Measurements from ENCODE around the gene IFNAR1.
"Not testable (repeated sequence)": the region's sequence is repeated elsewhere in the genome, so short reads cannot be mapped to it uniquely, and the experiment has no call there.

The IFNAR1 gene

DNA sequence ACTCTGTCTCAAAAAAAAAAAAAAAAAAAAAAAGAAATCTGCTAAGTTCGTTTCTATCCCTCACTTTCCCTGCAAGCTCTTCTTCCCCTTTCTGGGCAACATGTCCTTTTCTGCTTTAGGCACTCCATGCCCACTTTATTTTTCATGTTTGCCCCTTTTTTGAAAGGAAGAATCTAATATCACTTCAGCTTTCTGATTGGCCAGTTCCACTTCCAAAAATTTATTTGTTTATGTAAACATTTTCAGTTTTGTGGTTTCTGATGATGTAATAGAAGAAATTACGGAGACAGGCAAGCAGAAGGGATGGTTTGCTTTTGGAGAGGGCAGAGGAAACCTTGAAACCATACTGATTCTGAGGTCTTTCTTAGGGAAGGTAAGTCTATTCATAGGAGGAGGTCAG lies 15.1 kb downstream of the IFNAR1 start:
- no peaks in the 10 kb centered on the region for H3K27me3 Mint-ChIP-seq
- H3K27ac Mint-ChIP-seq, result peak overlapping the region; percentile 69
- H3K4me3 Mint-ChIP-seq, result no peak overlapping the region
- peaks cover 18% of the 10 kb centered on the region for H3K4me1 Mint-ChIP-seq (ENCODE audit: low read depth)
- no peaks in the 10 kb centered on the region for H3K9me3 Mint-ChIP-seq
- H3K36me3 Mint-ChIP-seq (ENCODE audit: low read depth), result peaks cover 45% of the 10 kb centered on the region
- intact Hi-C loops (cut with micrococcal nuclease), result loop anchor here (10.0 kb wide), 1 partner anchor 85 kb away; no protein-coding TSS in a partner anchor

- peaks cover 89% of the 10 kb centered on the region for H3K36me3 Mint-ChIP-seq (ENCODE audit: low read depth)
- H3K27ac Mint-ChIP-seq, result peak overlapping the region; percentile 50
- intact Hi-C loops (cut with micrococcal nuclease), result loop anchor here (10.0 kb wide), 1 partner anchor 91 kb away; no protein-coding TSS in a partner anchor
- H3K4me3 Mint-ChIP-seq, result no peak overlapping the region
- H3K27me3 Mint-ChIP-seq, result no peaks in the 10 kb centered on the region
- peaks cover 6% of the 10 kb centered on the region for H3K4me1 Mint-ChIP-seq (ENCODE audit: low read depth)
- H3K9me3 Mint-ChIP-seq, result no peaks in the 10 kb centered on the region
These were observed 21.0 kb downstream of the IFNAR1 start for GRCh38 chr21:33345751-33346238.

DNA sequence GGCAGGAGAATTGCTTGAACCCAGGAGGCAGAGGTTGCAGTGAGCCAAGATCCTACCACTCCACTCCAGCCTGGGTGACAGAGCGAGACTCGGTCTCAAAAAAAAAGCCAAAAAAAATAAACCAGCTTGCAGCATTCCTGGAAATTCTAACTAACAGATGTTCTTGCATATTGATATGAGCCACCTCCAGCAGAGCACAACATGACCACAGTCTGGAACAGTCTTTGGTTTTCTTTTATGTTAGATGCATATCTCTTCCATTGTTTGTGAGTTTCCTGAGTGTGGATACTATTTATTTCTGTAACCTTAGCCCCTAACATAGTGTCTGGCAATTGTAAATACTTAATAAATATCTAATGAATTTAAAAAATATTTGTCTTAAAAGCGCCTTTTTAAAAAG lies 23.9 kb downstream of the IFNAR1 start:
- Mint-ChIP-seq H3K36me3 (ENCODE audit: low read depth) (peaks cover 91% of the 10 kb centered on the region), H3K27me3 (no peaks in the 10 kb centered on the region), H3K9me3 (no peaks in the 10 kb centered on the region), H3K4me1 (ENCODE audit: low read depth) (peaks cover 6% of the 10 kb centered on the region), H3K4me3 (no peak overlapping the region), H3K27ac (no peak overlapping the region)
- intact Hi-C loops (cut with micrococcal nuclease), result loop anchor here (10.0 kb wide), 1 partner anchor 94 kb away; no protein-coding TSS in a partner anchor

DNA sequence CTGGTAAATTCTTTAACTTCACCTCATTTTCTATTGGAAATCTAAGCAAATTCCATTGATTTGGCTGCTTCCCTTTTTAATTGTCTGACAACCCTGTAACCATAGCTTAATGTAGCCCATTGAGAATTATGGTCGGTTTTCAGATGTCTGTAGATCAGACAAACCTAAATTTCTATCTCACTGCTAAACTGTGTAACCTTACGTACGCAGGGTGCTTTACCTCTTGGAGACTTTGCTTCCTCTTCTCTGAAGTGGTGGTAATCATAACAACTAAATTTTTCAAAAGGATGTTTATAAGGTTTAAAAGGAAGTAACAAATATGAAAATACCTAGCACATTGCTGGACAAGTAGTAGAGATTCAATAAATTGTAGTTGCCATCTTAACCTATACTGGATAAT lies 25.9 kb downstream of the IFNAR1 start:
- intact Hi-C loops (cut with micrococcal nuclease), result no loop called here
- peaks cover 15% of the 10 kb centered on the region for H3K4me1 Mint-ChIP-seq (ENCODE audit: low read depth)
- H3K27ac Mint-ChIP-seq, result no peak overlapping the region
- no peaks in the 10 kb centered on the region for H3K9me3 Mint-ChIP-seq
- H3K27me3 Mint-ChIP-seq, result no peaks in the 10 kb centered on the region
- peaks cover 90% of the 10 kb centered on the region for H3K36me3 Mint-ChIP-seq (ENCODE audit: low read depth)
- H3K4me3 Mint-ChIP-seq, result no peak overlapping the region

- Mint-ChIP-seq H3K27ac (peak overlapping the region; percentile 39), H3K4me3 (no peak overlapping the region), H3K4me1 (ENCODE audit: low read depth) (peaks cover 21% of the 10 kb centered on the region), H3K27me3 (no peaks in the 10 kb centered on the region), H3K9me3 (no peaks in the 10 kb centered on the region), H3K36me3 (ENCODE audit: low read depth) (peaks cover 68% of the 10 kb centered on the region)
- intact Hi-C loops (cut with micrococcal nuclease), result no loop called here
These were observed 30.6 kb downstream of the IFNAR1 start for GRCh38 chr21:33355355-33355754.

DNA sequence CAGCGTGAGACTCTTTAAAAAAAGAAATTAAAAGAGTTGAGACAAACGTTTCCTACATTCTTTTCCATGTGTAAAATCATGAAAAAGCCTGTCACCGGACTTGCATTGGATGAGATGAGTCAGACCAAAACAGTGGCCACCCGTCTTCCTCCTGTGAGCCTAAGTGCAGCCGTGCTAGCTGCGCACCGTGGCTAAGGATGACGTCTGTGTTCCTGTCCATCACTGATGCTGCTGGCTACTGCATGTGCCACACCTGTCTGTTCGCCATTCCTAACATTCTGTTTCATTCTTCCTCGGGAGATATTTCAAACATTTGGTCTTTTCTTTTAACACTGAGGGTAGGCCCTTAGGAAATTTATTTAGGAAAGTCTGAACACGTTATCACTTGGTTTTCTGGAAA lies 31.2 kb downstream of the IFNAR1 start:
- intact Hi-C loops (cut with micrococcal nuclease), result no loop called here
- H3K27me3 Mint-ChIP-seq, result no peaks in the 10 kb centered on the region

DNA sequence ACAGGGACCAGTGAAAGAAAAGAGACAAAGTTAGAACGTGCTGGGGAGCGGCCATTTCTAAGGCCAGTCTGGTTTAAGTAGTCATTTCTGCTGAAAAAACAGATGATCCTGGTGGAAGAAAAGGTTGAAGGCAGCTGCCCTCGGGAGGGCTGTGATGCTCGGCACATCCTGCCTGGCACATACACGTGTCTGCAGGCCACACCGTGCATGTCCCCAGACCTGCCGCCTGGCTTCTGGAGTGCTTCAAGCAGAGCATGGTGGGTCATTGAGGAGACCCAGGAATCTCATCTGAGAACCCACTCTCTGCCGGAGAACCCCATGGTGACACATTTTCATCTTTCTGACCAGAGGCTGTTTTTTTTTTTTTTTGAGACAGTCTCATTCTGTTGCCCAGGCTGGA lies 32.4 kb downstream of the IFNAR1 start:
- Mint-ChIP-seq H3K27ac (no peak overlapping the region), H3K9me3 (no peaks in the 10 kb centered on the region), H3K4me3 (no peak overlapping the region), H3K4me1 (ENCODE audit: low read depth) (peaks cover 38% of the 10 kb centered on the region), H3K36me3 (ENCODE audit: low read depth) (peaks cover 50% of the 10 kb centered on the region), H3K27me3 (no peaks in the 10 kb centered on the region)
- intact Hi-C loops (cut with micrococcal nuclease), result no loop called here

More for the DNA sequence above, 31.2 kb downstream of the IFNAR1 start:
- no peaks in the 10 kb centered on the region for H3K9me3 Mint-ChIP-seq
- H3K4me3 Mint-ChIP-seq, result no peak overlapping the region
- peaks cover 62% of the 10 kb centered on the region for H3K36me3 Mint-ChIP-seq (ENCODE audit: low read depth)
- peaks cover 26% of the 10 kb centered on the region for H3K4me1 Mint-ChIP-seq (ENCODE audit: low read depth)
- H3K27ac Mint-ChIP-seq, result no peak overlapping the region

DNA sequence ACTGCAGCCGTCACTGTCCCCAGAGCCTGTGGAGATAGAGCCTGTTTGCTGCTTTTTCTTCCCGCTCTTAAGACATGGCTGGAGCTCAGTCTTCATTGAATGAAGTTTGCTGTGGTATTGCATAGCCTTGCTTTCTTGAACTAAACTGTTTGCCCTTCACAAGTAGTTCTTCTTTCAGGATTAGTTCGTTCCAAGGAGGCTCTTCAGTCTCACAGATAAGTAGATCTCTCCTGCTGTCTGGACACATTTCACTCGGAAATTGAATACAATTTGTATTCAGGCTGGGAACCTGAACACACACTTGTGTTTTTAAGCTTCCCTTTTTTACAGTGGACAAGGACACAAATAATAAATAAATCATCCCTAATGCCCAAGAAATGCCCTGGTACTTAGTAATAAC lies 34.7 kb downstream of the IFNAR1 start:
- no peak overlapping the region for H3K27ac Mint-ChIP-seq
- H3K9me3 Mint-ChIP-seq, result no peaks in the 10 kb centered on the region
- H3K27me3 Mint-ChIP-seq, result no peaks in the 10 kb centered on the region
- intact Hi-C loops (cut with micrococcal nuclease), result no loop called here
- H3K36me3 Mint-ChIP-seq (ENCODE audit: low read depth), result peaks cover 34% of the 10 kb centered on the region
- H3K4me3 Mint-ChIP-seq, result no peak overlapping the region
- peaks cover 49% of the 10 kb centered on the region for H3K4me1 Mint-ChIP-seq (ENCODE audit: low read depth)

DNA sequence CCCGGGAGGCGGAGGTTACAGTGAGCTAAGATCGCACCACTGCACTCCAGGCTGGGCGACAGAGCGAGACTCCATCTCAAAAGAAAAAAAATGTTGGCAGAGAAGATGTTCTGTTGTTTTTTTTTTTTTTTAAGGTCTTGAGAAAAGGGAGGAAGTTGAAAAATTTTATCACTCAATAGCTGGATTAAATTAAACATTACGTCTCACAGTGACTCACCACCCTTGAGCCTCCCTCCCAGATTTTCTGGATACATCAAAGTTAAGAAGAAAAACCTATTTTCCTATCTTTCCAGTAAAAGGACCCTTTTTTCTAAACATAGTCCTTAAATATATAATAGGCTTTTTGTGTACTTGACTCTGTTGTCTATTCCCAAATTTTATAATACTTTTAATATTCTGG lies 35.5 kb downstream of the IFNAR1 start:
- Mint-ChIP-seq H3K27ac (no peak overlapping the region), H3K4me1 (ENCODE audit: low read depth) (peaks cover 43% of the 10 kb centered on the region), H3K36me3 (ENCODE audit: low read depth) (peaks cover 27% of the 10 kb centered on the region), H3K9me3 (no peaks in the 10 kb centered on the region), H3K27me3 (no peaks in the 10 kb centered on the region), H3K4me3 (no peak overlapping the region)
- intact Hi-C loops (cut with micrococcal nuclease), result loop anchor here (2.0 kb wide), 1 partner anchor 45 kb away; no protein-coding TSS in a partner anchor

GRCh38 chr21:33360881-33361602 lies 36.3 kb downstream of the IFNAR1 start:
- Mint-ChIP-seq H3K4me3 (peak overlapping the region; percentile 27), H3K27ac (peak overlapping the region; percentile 84), H3K4me1 (ENCODE audit: low read depth) (peaks cover 41% of the 10 kb centered on the region), H3K36me3 (ENCODE audit: low read depth) (peaks cover 22% of the 10 kb centered on the region), H3K9me3 (peaks cover 1% of the 10 kb centered on the region), H3K27me3 (no peaks in the 10 kb centered on the region)
- intact Hi-C loops (cut with micrococcal nuclease), result loop anchor here (1.0 to 2.0 kb wide), 2 partner anchors 44 to 84 kb away; no protein-coding TSS in a partner anchor

DNA sequence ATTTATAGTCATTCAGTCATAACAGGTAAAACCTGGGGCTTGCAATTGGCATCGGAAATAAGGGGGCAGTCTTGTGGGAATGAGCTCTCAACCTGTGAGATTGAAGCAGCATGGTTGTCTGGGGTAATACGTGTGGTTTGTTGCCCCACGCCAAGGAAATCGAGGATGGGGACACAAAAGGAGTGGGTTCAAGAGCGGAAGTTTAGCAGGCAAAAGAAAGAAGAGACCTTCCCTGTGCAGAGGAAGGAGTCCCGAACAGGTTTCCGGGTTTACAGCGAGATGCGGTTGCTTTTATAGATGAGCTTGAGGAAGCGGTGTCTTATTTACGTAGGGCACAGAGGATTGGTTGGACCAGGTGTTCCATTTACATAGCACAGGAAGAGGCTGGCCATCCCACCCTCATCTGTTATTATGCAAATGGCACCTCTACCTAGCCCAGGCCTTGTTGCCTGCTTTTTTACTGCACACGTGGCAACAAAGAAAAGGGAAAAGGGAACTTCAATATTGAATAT lies 37.3 kb downstream of the IFNAR1 start:
- intact Hi-C loops (cut with micrococcal nuclease), result no loop called here
- Mint-ChIP-seq H3K36me3 (ENCODE audit: low read depth) (peaks cover 22% of the 10 kb centered on the region), H3K9me3 (peaks cover 12% of the 10 kb centered on the region), H3K4me1 (ENCODE audit: low read depth) (peaks cover 41% of the 10 kb centered on the region), H3K27ac (peak overlapping the region; percentile 84), H3K27me3 (no peaks in the 10 kb centered on the region), H3K4me3 (peak overlapping the region; percentile 27)

DNA sequence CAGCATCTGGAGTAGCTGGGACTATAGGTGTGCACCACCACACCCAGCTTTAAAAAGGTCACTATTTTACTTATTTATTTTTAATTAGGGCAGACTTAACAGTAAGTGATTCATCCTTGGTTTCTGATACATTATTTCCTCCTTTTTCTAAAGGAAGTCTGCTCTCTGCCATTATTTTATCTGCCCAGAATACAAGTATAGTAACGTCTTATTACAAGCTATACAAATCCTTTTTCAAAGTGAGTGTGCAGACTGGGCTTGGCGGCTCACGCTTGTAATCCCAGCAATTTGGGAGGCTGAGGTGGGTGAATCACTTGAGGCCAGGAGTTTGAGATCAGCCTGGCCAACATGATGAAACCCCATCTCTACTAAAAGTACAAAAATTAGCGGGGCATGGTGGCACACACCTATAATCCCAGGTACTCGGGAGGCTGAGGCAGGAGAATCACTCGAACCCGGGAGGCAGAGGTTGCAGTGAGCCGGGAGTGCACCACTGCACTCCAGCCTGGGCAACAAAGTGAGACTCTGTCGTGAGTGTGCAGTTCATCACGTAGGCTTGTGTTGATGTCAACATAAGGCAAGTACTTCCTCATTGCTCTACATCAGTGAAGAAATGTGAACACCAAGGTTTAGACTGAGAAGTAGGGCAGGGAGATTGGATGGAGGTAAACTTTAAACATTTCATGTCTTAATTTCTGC lies 39.3 kb downstream of the IFNAR1 start:
- Mint-ChIP-seq H3K36me3 (ENCODE audit: low read depth) (peaks cover 29% of the 10 kb centered on the region), H3K27ac (peak overlapping the region; percentile 84), H3K9me3 (peaks cover 29% of the 10 kb centered on the region), H3K4me1 (ENCODE audit: low read depth) (peaks cover 49% of the 10 kb centered on the region), H3K4me3 (peak overlapping the region; percentile 9)
- intact Hi-C loops (cut with micrococcal nuclease), result loop anchor here (1.0 kb wide), 1 partner anchor 10 kb away; no protein-coding TSS in a partner anchor
- not testable (repeated sequence) for H3K27me3 Mint-ChIP-seq

DNA sequence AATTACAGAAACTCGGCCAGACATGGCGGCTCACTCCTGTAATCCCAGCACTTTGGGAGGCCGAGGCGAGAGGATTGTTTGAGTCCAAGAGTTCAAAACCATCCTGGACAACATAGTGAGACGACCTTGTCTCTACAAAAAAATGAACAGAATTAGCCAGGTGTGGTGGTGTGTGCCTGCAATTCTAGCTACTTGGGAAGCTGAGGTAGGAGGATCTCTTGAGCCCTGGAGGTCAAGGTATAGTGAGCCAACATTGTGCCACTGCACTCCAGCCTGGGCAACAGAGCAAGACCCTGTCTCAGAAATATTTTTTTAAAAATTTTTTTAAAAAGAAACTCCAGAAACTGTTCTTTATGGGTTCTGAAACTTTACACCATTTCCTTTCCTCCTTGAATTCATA lies 40.1 kb downstream of the IFNAR1 start:
- H3K36me3 Mint-ChIP-seq (ENCODE audit: low read depth), result peaks cover 29% of the 10 kb centered on the region
- intact Hi-C loops (cut with micrococcal nuclease), result loop anchor here (1.0 kb wide), 1 partner anchor 9 kb away; no protein-coding TSS in a partner anchor
- H3K27ac Mint-ChIP-seq, result peak overlapping the region; percentile 84
- no peak overlapping the region for H3K4me3 Mint-ChIP-seq
- peaks cover 42% of the 10 kb centered on the region for H3K4me1 Mint-ChIP-seq (ENCODE audit: low read depth)
- H3K9me3 Mint-ChIP-seq, result peaks cover 32% of the 10 kb centered on the region
- no peaks in the 10 kb centered on the region for H3K27me3 Mint-ChIP-seq

All from dendritic cell treated with granulocyte-macrophage colony-stimulating factor and Interleukin-4, amounts not matched to agents 40 ng/mL and 50 ng/mL, for 4 days (primary cell).